HUES64 (cell line): ENCODE data around the gene PDE2A.

Source experiments
- H3K27ac ChIP-seq: 2 replicates; pipeline ENCODE4 v1.7.0; 2013; ENCODE audit warnings: low read depth, low read length, inconsistent platforms
- H3K27me3 ChIP-seq: 2 replicates; pipeline ENCODE4 v1.6.1; 2013; ENCODE audit warnings: mild to moderate bottlenecking, low read length; ENCODE audit not compliant: insufficient read depth
- H3K36me3 ChIP-seq: 2 replicates; pipeline ENCODE4 v1.6.1; 2013; ENCODE audit warnings: mild to moderate bottlenecking, low read length; ENCODE audit not compliant: insufficient read depth
- H3K4me1 ChIP-seq: 2 replicates; pipeline ENCODE4 v1.6.1; 2013; ENCODE audit warnings: mild to moderate bottlenecking, low read length, moderate library complexity; ENCODE audit not compliant: insufficient read depth
- H3K4me3 ChIP-seq: 2 replicates; pipeline ENCODE4 v1.5.1; 2013; ENCODE audit warnings: mild to moderate bottlenecking, low read length, moderate library complexity
- H3K9ac ChIP-seq: 2 replicates; pipeline ENCODE4 v1.6.1; 2013; ENCODE audit warnings: mild to moderate bottlenecking, low read depth, low read length
- H3K9me3 ChIP-seq: 2 replicates; pipeline ENCODE4 v1.6.1; 2013; ENCODE audit warnings: low read depth, low read length; ENCODE audit not compliant: insufficient read depth
- WGBS: fragments of 150-250, 120-280 bp; methylation state at CpG from one replicate; pipeline ENCODE4 v1.1.7; 2013; ENCODE audit warnings: missing lambda C conversion rate; 5-methylcytosine and 5-hydroxymethylcytosine counted together

PDE2A gene

DNA sequence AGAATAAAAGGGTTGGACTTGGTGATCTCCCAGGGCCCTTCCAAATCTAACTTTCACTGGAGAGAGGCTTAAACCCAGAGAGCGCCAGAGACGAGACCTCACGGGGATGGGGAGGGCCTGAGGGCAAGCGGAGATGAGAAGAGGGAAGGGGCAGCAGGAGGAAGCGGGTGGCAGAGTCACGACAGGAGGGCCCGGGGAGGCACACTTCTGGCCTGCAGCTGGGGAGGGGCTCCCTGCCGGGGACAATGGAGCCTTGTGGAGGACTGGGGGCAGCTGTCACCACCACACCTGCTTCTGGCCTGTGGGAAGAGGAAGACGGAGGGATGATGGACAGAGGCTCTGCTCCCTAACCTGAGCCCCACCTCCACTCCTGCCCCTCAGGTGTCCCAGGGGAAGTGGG lies 40.2 kb downstream of the PDE2A start:
- Histone ChIP-seq H3K36me3 (no peaks in the 10 kb centered on the region), H3K9me3 (no peaks in the 10 kb centered on the region), H3K4me1 (peaks cover 21% of the 10 kb centered on the region), H3K9ac (no peak overlapping the region), H3K27ac (no peak overlapping the region), H3K27me3 (peaks cover 23% of the 10 kb centered on the region), H3K4me3 (no peak overlapping the region)
- WGBS, result 65% methylated on average over 8 of the region's 9 CpGs

DNA sequence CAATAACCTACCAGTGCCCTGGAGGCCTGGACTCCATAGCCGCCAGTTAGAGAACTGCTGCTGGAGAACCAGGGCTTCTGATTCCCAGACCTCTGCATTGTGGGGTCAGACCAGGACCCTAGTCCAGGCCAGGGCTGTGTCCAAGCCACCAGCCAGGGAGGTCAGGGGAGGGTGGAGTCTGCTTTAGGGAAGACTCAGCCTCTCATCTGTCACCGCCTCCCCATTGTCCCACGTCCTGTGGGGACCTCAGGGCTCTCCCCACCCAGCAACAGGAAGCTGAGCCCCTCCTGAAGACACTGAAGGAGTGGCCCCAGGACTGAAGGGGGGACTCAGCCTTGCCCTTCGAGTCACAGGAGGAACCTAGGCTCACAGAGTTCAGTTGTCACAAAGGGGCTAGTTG lies 41.2 kb downstream of the PDE2A start:
- no peak overlapping the region for H3K4me3 ChIP-seq
- H3K36me3 ChIP-seq, result no peaks in the 10 kb centered on the region
- no peak overlapping the region for H3K9ac ChIP-seq
- no peak overlapping the region for H3K27ac ChIP-seq
- 86% methylated on average over 4 of the region's 4 CpGs for WGBS
- peaks cover 21% of the 10 kb centered on the region for H3K4me1 ChIP-seq
- no peaks in the 10 kb centered on the region for H3K9me3 ChIP-seq
- peaks cover 14% of the 10 kb centered on the region for H3K27me3 ChIP-seq

DNA sequence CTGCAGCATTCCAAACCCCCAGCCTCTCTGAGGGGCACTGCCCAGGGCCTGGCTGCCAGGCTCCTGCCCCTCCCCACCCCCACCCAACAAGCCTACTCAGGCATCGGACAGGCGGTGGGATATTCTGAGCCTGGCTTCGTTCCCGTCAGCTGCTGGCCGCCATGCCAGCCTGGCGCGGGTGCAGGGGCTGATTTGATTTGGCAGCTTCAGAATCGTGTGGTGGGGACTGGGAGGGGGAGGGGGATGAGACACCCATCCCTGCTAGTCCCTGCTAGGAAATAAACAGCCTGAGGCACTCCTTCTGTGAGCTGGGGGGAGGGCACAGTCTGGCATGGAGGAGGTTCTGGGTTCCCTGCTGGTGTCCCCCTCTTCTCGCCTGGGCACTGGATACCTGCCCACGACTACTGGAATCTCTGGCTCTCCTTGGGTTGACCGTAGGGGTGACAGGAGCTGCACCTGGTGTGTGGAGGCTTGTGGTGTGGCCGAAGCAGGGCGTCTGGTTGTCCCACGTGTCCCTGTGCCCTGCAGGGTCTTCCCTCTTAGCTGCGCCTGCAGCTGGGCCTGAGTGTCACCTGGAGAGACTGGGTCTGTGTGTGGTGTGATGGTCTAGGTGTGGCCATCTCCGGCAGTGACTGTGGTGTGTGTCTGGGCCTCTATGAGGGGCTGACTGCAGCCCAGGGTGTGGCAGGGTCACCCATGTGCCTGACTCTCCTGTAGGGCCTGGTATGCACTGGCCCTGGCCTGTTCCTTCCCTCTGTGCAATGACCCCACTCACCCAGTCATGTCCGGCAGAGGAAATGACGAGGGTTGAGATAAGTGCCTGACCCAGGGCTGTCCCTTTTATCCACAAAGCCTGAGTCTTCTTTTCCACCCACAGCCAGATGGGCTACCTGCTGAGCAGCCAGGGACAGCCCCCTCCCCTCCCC lies 42.2 kb downstream of the PDE2A start:
- Histone ChIP-seq H3K9ac (no peak overlapping the region), H3K9me3 (no peaks in the 10 kb centered on the region), H3K36me3 (no peaks in the 10 kb centered on the region), H3K27me3 (peaks cover 6% of the 10 kb centered on the region; the same call in 1 of the 2 replicates), H3K4me3 (no peak overlapping the region), H3K27ac (no peak overlapping the region), H3K4me1 (peaks cover 14% of the 10 kb centered on the region; the same call in 1 of the 2 replicates)
- 79% methylated on average over 18 of the region's 18 CpGs for WGBS

DNA sequence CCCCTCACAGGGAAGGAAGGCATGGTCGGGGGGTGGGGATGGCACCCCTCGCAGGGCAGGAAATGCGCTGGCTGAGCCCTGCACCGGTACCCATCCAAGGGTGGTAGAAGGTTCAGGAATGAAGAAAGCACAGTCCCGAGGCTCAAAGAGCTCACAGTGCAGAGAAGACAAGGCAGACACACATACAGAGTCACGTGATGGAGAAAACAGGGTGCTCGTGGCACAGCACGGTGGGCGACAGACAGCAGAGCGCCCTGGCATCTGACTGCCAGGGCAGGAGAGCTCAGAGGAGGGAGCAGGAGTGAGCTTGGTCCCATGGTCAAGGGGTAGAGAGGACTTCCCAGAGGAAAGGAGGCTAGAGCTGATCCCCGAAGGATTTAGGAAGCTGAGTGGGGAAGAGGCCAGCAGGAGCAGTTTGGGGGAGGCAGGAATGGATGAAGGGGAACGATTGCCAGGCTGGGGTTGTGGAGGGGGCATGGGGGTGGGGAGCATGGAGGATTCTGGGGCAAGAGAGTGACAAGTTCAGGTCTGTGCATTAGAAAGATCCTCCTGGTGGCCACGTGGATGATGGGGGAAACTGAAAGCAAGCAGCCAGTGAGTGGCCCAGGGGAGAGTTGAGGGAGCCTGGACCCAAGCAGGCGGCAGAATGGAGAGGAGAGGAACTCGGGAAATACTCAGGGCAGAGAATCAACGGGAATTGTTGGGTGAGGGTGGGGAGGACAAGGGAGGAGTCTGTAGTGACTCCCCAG lies 43.9 kb downstream of the PDE2A start:
- Histone ChIP-seq H3K36me3 (no peaks in the 10 kb centered on the region), H3K4me3 (no peak overlapping the region), H3K27me3 (peaks cover 6% of the 10 kb centered on the region; the same call in 1 of the 2 replicates), H3K9me3 (no peaks in the 10 kb centered on the region), H3K27ac (no peak overlapping the region), H3K9ac (no peak overlapping the region), H3K4me1 (no peaks in the 10 kb centered on the region)
- 85% methylated on average over 16 of the region's 16 CpGs for WGBS

DNA sequence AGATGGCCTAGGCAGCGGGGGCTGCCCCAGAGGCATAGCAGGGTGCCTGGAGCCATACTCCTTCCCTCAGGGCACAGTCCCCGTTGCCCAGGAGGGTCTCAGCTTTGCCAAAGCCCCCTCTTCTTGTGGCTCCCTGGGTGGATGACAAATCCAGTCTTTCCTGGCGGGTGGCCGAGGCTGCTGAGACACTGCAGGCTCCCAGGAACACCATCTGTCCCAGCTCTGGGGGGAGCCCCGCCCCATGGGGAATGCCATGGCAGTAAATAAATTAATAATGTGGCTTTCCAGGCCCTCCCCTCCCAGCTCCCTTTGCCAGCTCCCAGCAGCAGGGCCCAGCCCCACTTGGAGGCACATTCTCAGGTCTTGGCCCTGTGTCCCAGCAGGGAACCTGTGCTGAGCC lies 45.0 kb downstream of the PDE2A start:
- H3K4me1 ChIP-seq, result no peaks in the 10 kb centered on the region
- no peaks in the 10 kb centered on the region for H3K27me3 ChIP-seq
- H3K36me3 ChIP-seq, result no peaks in the 10 kb centered on the region
- no peak overlapping the region for H3K27ac ChIP-seq
- WGBS, result 90% methylated on average over 5 of the region's 5 CpGs
- no peak overlapping the region for H3K9ac ChIP-seq
- H3K4me3 ChIP-seq, result no peak overlapping the region
- no peaks in the 10 kb centered on the region for H3K9me3 ChIP-seq

DNA sequence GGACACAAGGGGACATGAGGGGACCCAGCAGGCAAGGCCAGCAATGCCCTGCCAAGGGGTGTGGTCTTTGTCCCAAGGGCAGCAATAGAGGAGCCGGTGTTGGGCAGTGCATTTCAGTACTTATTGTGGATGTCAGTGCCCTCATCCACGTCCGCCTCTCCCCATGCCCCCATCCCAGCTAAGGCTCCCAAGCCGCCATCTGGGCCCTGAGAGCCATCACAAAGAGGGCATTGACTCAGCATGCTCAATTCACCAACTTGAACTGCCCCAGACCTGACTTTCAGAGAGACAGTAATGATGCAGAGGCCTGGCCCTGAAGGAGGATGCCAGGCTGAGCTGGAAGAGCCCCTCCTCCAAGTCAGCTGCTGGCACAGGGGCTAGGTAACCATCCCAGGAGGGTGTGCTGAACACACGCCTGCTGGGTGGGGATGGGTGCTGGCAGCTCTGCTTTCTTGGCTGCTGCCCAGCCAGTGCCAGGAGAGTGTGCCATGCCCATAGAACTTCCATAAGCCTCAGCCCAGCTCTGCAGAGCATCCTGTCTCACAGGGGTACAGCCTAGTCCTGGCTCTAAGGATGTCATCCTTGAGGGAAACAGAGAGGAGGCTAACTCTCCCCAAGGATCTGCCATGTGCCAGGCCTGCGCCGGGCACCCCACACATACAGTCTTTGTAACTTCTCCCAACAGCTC lies 46.5 kb downstream of the PDE2A start:
- H3K27me3 ChIP-seq, result no peaks in the 10 kb centered on the region
- WGBS, result 92% methylated on average over 5 of the region's 7 CpGs

DNA sequence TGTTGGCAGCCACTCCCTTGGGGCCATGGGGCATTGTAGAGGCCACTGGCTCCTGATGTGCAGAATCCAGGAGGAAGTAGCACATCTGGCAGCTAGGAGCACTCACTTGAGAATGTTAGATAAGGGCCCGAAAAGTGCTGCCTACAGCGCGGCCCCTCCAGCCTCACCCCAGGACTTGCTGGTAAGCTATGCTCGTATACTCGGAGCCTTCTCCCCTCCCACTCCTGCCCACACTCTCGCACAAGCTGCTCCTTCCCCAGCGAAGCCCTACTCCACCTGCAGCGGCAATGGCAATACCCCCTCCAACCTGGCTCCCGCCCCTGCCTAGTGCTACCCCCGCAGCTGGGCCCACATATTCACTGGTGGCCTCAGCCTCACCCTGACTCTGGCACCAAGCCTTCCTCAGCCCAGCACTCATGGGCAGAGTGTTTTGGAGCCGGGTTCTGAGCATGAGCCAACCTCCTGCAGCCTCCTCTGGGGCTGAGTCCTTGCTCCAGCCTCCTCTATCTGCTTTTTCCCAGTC lies 47.7 kb downstream of the PDE2A start:
- H3K9me3 ChIP-seq, result no peaks in the 10 kb centered on the region
- no peak overlapping the region for H3K4me3 ChIP-seq
- H3K4me1 ChIP-seq, result no peaks in the 10 kb centered on the region
- H3K9ac ChIP-seq, result no peak overlapping the region
- H3K27ac ChIP-seq, result no peak overlapping the region
- H3K27me3 ChIP-seq, result no peaks in the 10 kb centered on the region
- H3K36me3 ChIP-seq, result no peaks in the 10 kb centered on the region
- WGBS, result 84% methylated on average over 11 of the region's 11 CpGs

More for the DNA sequence above, 46.5 kb downstream of the PDE2A start:
- Histone ChIP-seq H3K27ac (no peak overlapping the region), H3K9me3 (no peaks in the 10 kb centered on the region), H3K9ac (no peak overlapping the region), H3K36me3 (no peaks in the 10 kb centered on the region), H3K4me1 (no peaks in the 10 kb centered on the region), H3K4me3 (no peak overlapping the region)

DNA sequence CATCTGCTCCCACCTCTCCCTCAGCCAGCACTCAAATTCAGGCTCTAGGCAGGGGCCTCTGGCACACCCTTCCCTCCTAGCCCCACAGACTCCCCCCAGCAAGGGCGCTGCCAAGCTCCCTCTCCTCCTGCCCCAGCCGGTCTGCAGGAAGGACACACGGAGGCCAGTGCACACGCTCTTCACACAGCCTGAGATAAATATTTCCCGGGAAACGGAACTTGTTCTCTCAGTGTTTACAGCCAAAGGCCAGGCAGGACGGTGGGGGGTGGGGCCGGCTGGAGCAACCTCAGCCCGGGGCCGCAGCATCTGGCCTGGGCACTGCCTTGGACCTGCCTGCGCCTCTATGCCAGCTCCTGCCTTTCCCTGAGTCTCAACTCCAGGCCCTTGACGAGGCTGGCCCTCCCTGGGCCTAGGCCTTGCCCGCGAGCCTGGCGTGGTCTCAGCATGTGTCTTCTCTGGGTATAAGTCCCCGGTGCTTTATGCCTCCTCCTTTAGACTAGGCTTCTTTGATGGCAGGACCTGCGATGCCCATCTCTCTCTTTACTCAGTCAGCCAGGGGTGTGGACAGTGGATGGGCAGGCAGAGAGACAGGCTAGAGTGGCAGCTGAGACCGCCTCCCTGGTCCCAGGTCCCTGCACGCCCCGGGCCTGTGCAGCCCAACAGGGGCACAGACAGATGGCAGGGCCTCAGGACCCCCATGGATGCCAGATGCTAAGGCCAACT lies 48.4 kb downstream of the PDE2A start:
- no peaks in the 10 kb centered on the region for H3K36me3 ChIP-seq
- no peaks in the 10 kb centered on the region for H3K27me3 ChIP-seq
- no peaks in the 10 kb centered on the region for H3K4me1 ChIP-seq
- 81% methylated on average over 20 of the region's 20 CpGs for WGBS
- no peak overlapping the region for H3K4me3 ChIP-seq
- no peak overlapping the region for H3K27ac ChIP-seq
- no peaks in the 10 kb centered on the region for H3K9me3 ChIP-seq
- H3K9ac ChIP-seq, result no peak overlapping the region

DNA sequence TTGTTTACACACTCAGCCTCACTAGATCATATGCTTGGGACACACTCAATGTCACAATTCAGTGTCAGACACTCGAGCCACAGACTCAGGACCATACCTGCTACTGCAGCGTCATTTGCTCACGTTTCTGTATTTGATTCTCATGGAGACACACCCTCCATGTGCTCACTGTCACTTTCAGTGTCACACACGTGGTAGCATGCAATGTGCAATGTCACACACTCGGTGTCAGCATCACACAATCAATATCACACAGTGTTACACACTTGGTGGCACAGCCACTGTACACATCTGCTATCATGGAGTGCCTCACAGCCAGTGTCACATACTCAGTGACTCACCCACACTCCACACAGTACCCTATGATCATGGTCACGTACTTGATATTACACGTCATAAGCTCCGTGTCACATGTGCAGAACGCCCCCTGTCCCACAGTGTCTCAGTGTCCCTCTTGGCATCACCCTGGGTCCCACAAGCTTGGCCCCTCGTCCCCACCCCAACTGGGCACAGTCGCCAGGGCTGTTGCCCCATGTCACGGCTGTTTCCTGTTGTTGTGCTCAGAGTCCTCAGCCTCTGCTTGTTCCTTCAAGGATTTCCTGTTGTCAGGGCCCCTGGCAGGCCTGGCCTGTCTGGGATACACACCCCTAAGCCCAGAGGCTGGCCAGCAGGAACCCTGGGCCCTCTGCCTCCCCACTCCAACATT lies 49.6 kb downstream of the PDE2A start:
- Histone ChIP-seq H3K36me3 (no peaks in the 10 kb centered on the region), H3K9ac (no peak overlapping the region), H3K27me3 (no peaks in the 10 kb centered on the region), H3K4me3 (no peak overlapping the region), H3K27ac (no peak overlapping the region), H3K4me1 (no peaks in the 10 kb centered on the region), H3K9me3 (no peaks in the 10 kb centered on the region)
- WGBS, result 92% methylated on average over 12 of the region's 12 CpGs

DNA sequence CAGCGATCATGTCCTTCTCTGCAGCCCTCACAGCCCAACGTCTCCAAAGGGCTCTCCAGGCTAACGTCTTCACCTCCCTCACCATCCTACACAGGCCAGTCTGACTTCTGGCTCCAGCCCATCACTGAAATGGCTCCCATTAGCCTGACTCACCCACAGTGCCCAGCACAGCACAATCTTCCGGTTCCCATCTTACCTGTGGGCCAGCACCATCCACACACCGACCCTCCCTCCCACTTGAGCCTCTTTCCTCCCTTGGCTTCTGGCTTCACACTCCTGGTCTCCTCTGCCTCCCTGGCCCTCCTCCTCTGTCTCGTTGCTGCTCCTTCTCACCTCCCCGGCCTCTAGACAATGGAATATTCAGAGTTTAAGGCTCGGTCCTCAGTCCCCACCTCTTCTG lies 51.2 kb downstream of the PDE2A start:
- Histone ChIP-seq H3K4me3 (no peak overlapping the region), H3K27ac (no peak overlapping the region), H3K9ac (no peak overlapping the region), H3K36me3 (no peaks in the 10 kb centered on the region), H3K4me1 (no peaks in the 10 kb centered on the region), H3K27me3 (no peaks in the 10 kb centered on the region), H3K9me3 (no peaks in the 10 kb centered on the region)
- WGBS, result 76% methylated on average over 8 of the region's 8 CpGs
